Adrenal gland (tissue), 12 donors: ENCODE results near the gene PODNL1. TPM values are rescaled to one million over a fixed set of nuclear protein-coding genes. Genes with fewer than 3 reads are reported as not detected.

ENCODE experiments used
- DNase-seq, 7 donors: peaks; one replicate each; pipeline ENCODE4 v3.0.0-alpha.2; 2019 to 2020
- H3K27ac ChIP-seq, 5 donors: fragments of 200-600 bp; sonication (generic) in 4 of 5; 1 replicate in 3 of 5; 2 replicates in 2 of 5; pipeline versions ENCODE4 v1.5.1 to v1.8.0; 2016 to 2020; ENCODE audit warnings: mild to moderate bottlenecking in 1 of 5
- H3K27me3 ChIP-seq: fragments of 200-600 bp; 2 replicates; pipeline ENCODE4 v1.8.0; 2021
- H3K36me3 ChIP-seq, 2 donors: fragments of 200-600 bp; replicated peaks in 1 of 2; 1 replicate in 1 of 2; 2 replicates in 1 of 2; pipeline versions ENCODE4 v1.5.1 to v1.8.0; 2018 to 2022
- H3K4me1 ChIP-seq, 2 donors: fragments of 200-600 bp; replicated peaks in 1 of 2; 1 replicate in 1 of 2; 2 replicates in 1 of 2; pipeline versions ENCODE4 v1.5.1 to v1.8.0; 2018 to 2021
- H3K4me3 ChIP-seq, 4 donors: fragments of 200-600 bp; sonication (generic) in 3 of 4; one replicate each; pipeline ENCODE4 v1.5.1; 2016 to 2018
- H3K9me3 ChIP-seq, 3 donors: fragments of 200-600 bp; sonication (generic) in 1 of 3; replicated peaks in 1 of 3; 1 replicate in 2 of 3; 2 replicates in 1 of 3; pipeline versions ENCODE4 v1.5.1 to v1.8.0; 2016 to 2021
- CTCF ChIP-seq, 6 experiments: fragments of 450-650 bp in 4 of 6; fragments of 200-600 bp in 2 of 6; sonication (generic) in 1 of 6; IDR thresholded peaks; 1 replicate in 5 of 6; 2 replicates in 1 of 6; pipeline versions ENCODE4 v1.5.1 to v1.8.0; 2016 to 2021; ENCODE audit warnings: antibody characterized with exemption in 6 of 6, mild to moderate bottlenecking in 2 of 6, moderate library complexity in 1 of 6
- POLR2A ChIP-seq, 2 donors: fragments of 450-650 bp; IDR thresholded peaks; one replicate each; pipeline ENCODE4 v1.6.1; 2017; ENCODE audit warnings: antibody characterized with exemption in 2 of 2, mild to moderate bottlenecking in 2 of 2, moderate library complexity in 1 of 2
- WGBS, 4 donors: extraction: QIAGEN DNeasy Blood & Tissue Kit in 2 of 4; methylation state at CpG; one replicate each; pipeline versions ENCODE4 v1.1.5 to v1.1.7; 2013 to 2017; 5-methylcytosine and 5-hydroxymethylcytosine counted together
- intact Hi-C, 2 donors: fragments of 100-400 bp; cut with DNase I; formaldehyde crosslinking; loops; one replicate each; pipeline versions ENCODE4 v1.14.1 to v1.15.0; 2022 to 2023
- polyA plus RNA-seq, 3 donors: library from polyadenylated mRNA; stranded (reverse); fragments of 200-250 nt in 2 of 3; fragments of 350-450 nt in 1 of 3; fragmentation: Illumina TruSeq in 1 of 3; extraction: RNeasy Lipid Tissue Mini Kit (QIAGEN cat#74804) in 1 of 3; gene quantifications; one replicate each; pipeline ENCODE4 v1.2.3, GENCODE V29; 2013 to 2014
- total RNA-seq, 9 donors: library from RNA; depleted of rRNA in 4 of 9; stranded (reverse); fragments of >200 nt in 4 of 9; fragments of 120-200 nt in 1 of 9; fragmentation: NEBNext Ultra II Directional in 1 of 9; extraction: Animal tissue kit (Norgen Biotek cat#: 25700) in 1 of 9; gene quantifications; one replicate each; pipeline versions ENCODE4 v1.1.0 to v1.2.4, GENCODE V29; 2013 to 2023
- donor health status: healthy with polysubstance abuse.
- donor health status: Bipolar disorder and iron deficiency.
- donor health status: DM: yes; HTN: yes; CAD: no.
- donor health status: DM: no; HTN: no; CAD: no.
- donor health status: DM: no; HTN: no; CAD: no.
- donor health status: DM: yes; HTN: yes; CAD: no.

PODNL1 gene
- total and polyA plus RNA-seq, 12 donors = 0.15 to 2.1 (median 0.61) TPM; not detected in 3

- 41 to 67% (median 58%) methylated on average over 5 of the region's 5 CpGs for WGBS, 4 donors
- DNase-seq = no peak
- TF ChIP-seq CTCF (IDR thresholded peaks at IDR 0.05) = no peak
- no peak for TF ChIP-seq POLR2A (IDR thresholded peaks at IDR 0.05)
These were observed 38.2 kb downstream of the PODNL1 start for GRCh38 chr19:13899912-13900584.

GRCh38 chr19:13899393-13899792 is 38.8 kb downstream of the PODNL1 start:
- no peaks in the 10 kb centered on the region for H3K36me3 ChIP-seq
- WGBS, 4 donors = 84 to 92% (median 91%) methylated on average over 10 of the region's 10 CpGs
- H3K4me1 ChIP-seq = no peaks in the 10 kb centered on the region
- intact Hi-C loops = no loop called here
- no peaks in the 10 kb centered on the region for H3K27me3 ChIP-seq
- no peak for TF ChIP-seq CTCF (IDR thresholded peaks at IDR 0.05)
- TF ChIP-seq POLR2A (IDR thresholded peaks at IDR 0.05) = no peak
- no peaks in the 10 kb centered on the region for H3K9me3 ChIP-seq
- H3K4me3 ChIP-seq = no peak overlapping the region
- no peak for DNase-seq
- H3K27ac ChIP-seq = no peak overlapping the region

More at GRCh38 chr19:13899912-13900584, 38.2 kb downstream of the PODNL1 start:
- Histone ChIP-seq H3K9me3 (no peaks in the 10 kb centered on the region), H3K4me3 (no peak overlapping the region), H3K27ac (no peak overlapping the region), H3K36me3 (no peaks in the 10 kb centered on the region), H3K4me1 (no peaks in the 10 kb centered on the region), H3K27me3 (no peaks in the 10 kb centered on the region)
- intact Hi-C loops = no loop called here

GRCh38 chr19:13896227-13896626 is 42.0 kb downstream of the PODNL1 start:
- no peak for DNase-seq
- H3K4me3 ChIP-seq = no peak overlapping the region
- 93 to 98% (median 98%) methylated on average over 2 of the region's 2 CpGs for WGBS, 4 donors
- no peaks in the 10 kb centered on the region for H3K4me1 ChIP-seq
- H3K27ac ChIP-seq = no peak overlapping the region
- H3K36me3 ChIP-seq = no peaks in the 10 kb centered on the region
- TF ChIP-seq POLR2A (IDR thresholded peaks at IDR 0.05) (no peak), CTCF (IDR thresholded peaks at IDR 0.05) (no peak)
- H3K9me3 ChIP-seq = no peaks in the 10 kb centered on the region
- intact Hi-C loops = no loop called here
- H3K27me3 ChIP-seq = no peaks in the 10 kb centered on the region

- H3K4me3 ChIP-seq = no peak overlapping the region
- no peak for DNase-seq
- H3K27me3 ChIP-seq = no peaks in the 10 kb centered on the region
- intact Hi-C loops = no loop called here
- H3K36me3 ChIP-seq = no peaks in the 10 kb centered on the region
- WGBS, 4 donors = 81 to 87% (median 84%) methylated on average over 5 of the region's 5 CpGs
- no peaks in the 10 kb centered on the region for H3K4me1 ChIP-seq
- H3K9me3 ChIP-seq = no peaks in the 10 kb centered on the region
- no peak overlapping the region for H3K27ac ChIP-seq
- no peak for TF ChIP-seq POLR2A (IDR thresholded peaks at IDR 0.05)
- no peak for TF ChIP-seq CTCF (IDR thresholded peaks at IDR 0.05)
These were observed 43.7 kb downstream of the PODNL1 start for GRCh38 chr19:13894552-13894951.
